Keratinocyte (primary cell): ENCODE results near the gene DSE.

Experiments
- CTCF ChIP-seq, 3 experiments: IDR thresholded peaks in 1 of 3; conservative IDR thresholded peaks in 1 of 3; optimal IDR thresholded peaks in 1 of 3; 2 replicates in 2 of 3; 3 replicates in 1 of 3; pipeline versions ENCODE3 to v1.5.1; 2011; ENCODE audit warnings: low read length in 3 of 3, mild to moderate bottlenecking in 3 of 3, moderate library complexity in 2 of 3, control low read depth in 1 of 3, inconsistent platforms in 1 of 3; ENCODE audit not compliant: insufficient read depth in 2 of 3; ENCODE audit errors: extremely low read depth in 1 of 3
- EZH2 ChIP-seq: IDR thresholded peaks from one replicate; pipeline ENCODE4 v1.6.1; 2012; ENCODE audit warnings: inconsistent platforms, mild to moderate bottlenecking, low read length, moderate library complexity

- TF ChIP-seq CTCF (optimal IDR thresholded peaks at IDR 0.05 in 1 of 3, IDR thresholded peaks at IDR 0.05 in 1 of 3, conservative IDR thresholded peaks at IDR 0.05 in 1 of 3; ENCODE audit: extremely low read depth in 1 of 3, insufficient read depth in 2 of 3, low read length in 3 of 3): no peak
- no peak for TF ChIP-seq EZH2
These were observed 55.8 kb downstream of the DSE start for GRCh38 chr6:116426551-116426950.
